Gastrocnemius medialis (tissue), 4 donors: ENCODE results near the gene UGDH. TPM values are rescaled to one million over a fixed set of nuclear protein-coding genes. Genes with fewer than 3 reads are reported as not detected.

Experiments
- ATAC-seq, 2 donors: fragments of 150-250 bp; one replicate each; pipeline ENCODE4 v1.9.1; 2016
- DNase-seq, 2 donors: peaks; one replicate each; pipeline ENCODE4 v3.0.0-alpha.2; 2019
- H3K27ac ChIP-seq, 4 donors: fragments of 200-600 bp; sonication (generic); 1 replicate in 1 of 4; 2 replicates in 3 of 4; pipeline ENCODE4 v1.5.1; 2016 to 2018; ENCODE audit warnings: mild to moderate bottlenecking in 2 of 4, moderate library complexity in 1 of 4
- H3K27me3 ChIP-seq, 3 donors: fragments of 200-600 bp; sonication (generic) in 2 of 3; 1 replicate in 1 of 3; 2 replicates in 2 of 3; pipeline versions ENCODE4 v1.5.1 to v1.6.0; 2016 to 2019; ENCODE audit warnings: mild to moderate bottlenecking in 1 of 3, moderate library complexity in 1 of 3
- H3K36me3 ChIP-seq, 2 donors: fragments of 200-600 bp; sonication (generic) in 1 of 2; one replicate each; pipeline ENCODE4 v1.5.1; 2017 to 2018
- H3K4me1 ChIP-seq, 2 donors: fragments of 200-600 bp; sonication (generic) in 1 of 2; one replicate each; pipeline ENCODE4 v1.5.1; 2016 to 2017; ENCODE audit warnings: mild to moderate bottlenecking in 2 of 2
- H3K4me3 ChIP-seq, 4 donors: fragments of 200-600 bp; sonication (generic) in 3 of 4; 1 replicate in 1 of 4; 2 replicates in 3 of 4; pipeline ENCODE4 v1.5.1; 2016 to 2019; ENCODE audit warnings: mild to moderate bottlenecking in 2 of 4
- H3K9me3 ChIP-seq, 3 donors: fragments of 200-600 bp; sonication (generic) in 2 of 3; 1 replicate in 1 of 3; 2 replicates in 2 of 3; pipeline ENCODE4 v1.5.1; 2016 to 2019
- POLR2A ChIP-seq, 2 donors: fragments of 450-650 bp; IDR thresholded peaks; one replicate each; pipeline ENCODE4 v1.6.1; 2017; ENCODE audit warnings: antibody characterized with exemption in 2 of 2, mild to moderate bottlenecking in 2 of 2, moderate library complexity in 2 of 2
- in situ Hi-C, 4 donors: fragments of 200-750 bp; cut with MboI; loops; one replicate each; pipeline versions ENCODE4 v1.15.0 to v1.8.0; 2017; ENCODE audit warnings: low sequenced_read_pairs in 4 of 4
- intact Hi-C: fragments of 100-400 bp; cut with DNase I; formaldehyde crosslinking; loops from one replicate; pipeline ENCODE4 v1.15.1; 2023; ENCODE audit warnings: low total_unique reads
- total RNA-seq, 4 donors: library from RNA; depleted of rRNA; stranded (reverse); fragments of >200 nt; gene quantifications; one replicate each; pipeline versions ENCODE4 v1.1.0 to v1.2.3, GENCODE V29; 2016
- TF ChIP-seq, protein P1 (sequence below), 5 experiments: fragments of 450-650 bp in 3 of 5; fragments of 200-600 bp in 2 of 5; sonication (generic) in 2 of 5; IDR thresholded peaks in 4 of 5; conservative IDR thresholded peaks in 1 of 5; 1 replicate in 4 of 5; 2 replicates in 1 of 5; pipeline ENCODE4 v1.5.1; 2016 to 2019; ENCODE audit warnings: antibody characterized with exemption in 5 of 5, mild to moderate bottlenecking in 3 of 5, moderate library complexity in 3 of 5

Gene UGDH
- total RNA-seq, 4 donors from 2014 or later, result 6.1 to 12.7 (median 8.8) TPM

DNA sequence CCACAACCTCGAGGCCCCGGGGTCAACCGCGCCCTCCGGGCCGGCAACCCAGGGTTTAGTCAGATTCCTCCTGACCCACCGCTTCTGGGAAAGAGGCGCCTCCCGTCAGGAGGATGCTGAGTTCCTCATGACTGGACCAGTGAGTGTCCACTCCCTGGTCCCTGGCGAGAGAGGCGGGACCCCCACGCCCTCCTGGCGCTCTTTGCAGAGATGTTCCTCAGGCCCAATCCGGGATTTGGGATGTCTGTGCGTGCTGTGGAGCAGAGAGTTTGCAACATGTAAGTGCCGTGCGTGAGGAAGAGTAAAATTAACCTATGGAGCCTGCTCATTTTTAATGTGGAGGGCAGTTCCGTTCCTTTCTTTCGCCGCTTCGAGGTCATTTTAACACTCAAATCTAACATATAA is 824 bp upstream of the UGDH start:
- in situ Hi-C loops, result loop anchor here in 1 of 4 donors (5.0 kb wide), 1 partner anchor 109 kb away; the partner anchor contains the start of gene SMIM14
- intact Hi-C loops, result loop anchor here (5.0 to 10.0 kb wide), 2 partner anchors 163 to 529 kb away; partner anchors contain the start of genes N4BP2 and RFC1

DNA sequence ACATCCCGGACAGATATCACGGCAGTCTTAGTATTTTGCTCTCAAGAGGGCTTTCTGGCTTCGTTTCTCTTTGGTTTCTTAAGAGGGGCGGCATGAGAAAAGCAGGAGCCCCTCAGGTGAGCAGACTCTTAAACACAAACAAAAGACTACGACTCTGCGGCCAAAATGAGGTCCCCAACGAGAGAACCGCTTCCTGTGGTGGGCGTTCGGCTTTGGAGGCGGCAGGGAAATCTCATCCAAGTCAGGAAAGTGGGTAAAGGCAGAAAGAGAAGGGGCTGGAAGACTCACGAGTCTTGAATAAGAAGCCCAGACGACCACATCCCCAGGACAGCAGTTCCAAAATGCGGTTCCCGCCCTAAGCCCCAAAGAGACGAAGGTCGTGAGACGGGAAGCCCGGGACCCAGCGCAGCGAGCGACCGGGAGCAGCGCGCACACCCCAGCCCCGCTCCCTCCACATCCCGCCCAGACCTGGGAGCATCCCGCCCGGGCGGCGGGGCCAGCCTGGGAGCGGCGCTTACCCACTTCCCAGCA is 409 bp downstream of the UGDH start:
- Histone ChIP-seq H3K9me3 (no peaks in the 10 kb centered on the region), H3K27me3 (no peaks in the 10 kb centered on the region), H3K4me3 (peak overlapping the region; percentile 84 to 95 (median 91)), H3K4me1 (peaks cover 24% of the 10 kb centered on the region in 2 donors), H3K36me3 (peaks cover 0 to 2% of the 10 kb centered on the region in 2 donors), H3K27ac (peak overlapping the region; percentile 91 to 98 (median 95))
- TF ChIP-seq, protein P1, sequence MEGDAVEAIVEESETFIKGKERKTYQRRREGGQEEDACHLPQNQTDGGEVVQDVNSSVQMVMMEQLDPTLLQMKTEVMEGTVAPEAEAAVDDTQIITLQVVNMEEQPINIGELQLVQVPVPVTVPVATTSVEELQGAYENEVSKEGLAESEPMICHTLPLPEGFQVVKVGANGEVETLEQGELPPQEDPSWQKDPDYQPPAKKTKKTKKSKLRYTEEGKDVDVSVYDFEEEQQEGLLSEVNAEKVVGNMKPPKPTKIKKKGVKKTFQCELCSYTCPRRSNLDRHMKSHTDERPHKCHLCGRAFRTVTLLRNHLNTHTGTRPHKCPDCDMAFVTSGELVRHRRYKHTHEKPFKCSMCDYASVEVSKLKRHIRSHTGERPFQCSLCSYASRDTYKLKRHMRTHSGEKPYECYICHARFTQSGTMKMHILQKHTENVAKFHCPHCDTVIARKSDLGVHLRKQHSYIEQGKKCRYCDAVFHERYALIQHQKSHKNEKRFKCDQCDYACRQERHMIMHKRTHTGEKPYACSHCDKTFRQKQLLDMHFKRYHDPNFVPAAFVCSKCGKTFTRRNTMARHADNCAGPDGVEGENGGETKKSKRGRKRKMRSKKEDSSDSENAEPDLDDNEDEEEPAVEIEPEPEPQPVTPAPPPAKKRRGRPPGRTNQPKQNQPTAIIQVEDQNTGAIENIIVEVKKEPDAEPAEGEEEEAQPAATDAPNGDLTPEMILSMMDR (IDR thresholded peaks at IDR 0.05 in 4 of 5, conservative IDR thresholded peaks at IDR 0.05 in 1 of 5), result no peak
- TF ChIP-seq POLR2A (IDR thresholded peaks at IDR 0.05), result no peak
- in situ Hi-C loops, result loop anchor here in 1 of 4 donors (5.0 kb wide), 1 partner anchor 110 kb away; the partner anchor contains the start of gene SMIM14
- DNase-seq, result no peak
- ATAC-seq, result no peak
- intact Hi-C loops, result loop anchor here (1.0 to 10.0 kb wide), 5 partner anchors 68 to 530 kb away; partner anchors contain the start of genes LIAS, N4BP2, PDS5A and RFC1

More for the DNA sequence above, 824 bp upstream of the UGDH start:
- no peaks in the 10 kb centered on the region for H3K27me3 ChIP-seq
- H3K36me3 ChIP-seq, result peaks cover 0 to 8% of the 10 kb centered on the region in 2 donors
- peak overlapping the region; percentile 91 to 98 (median 95) for H3K27ac ChIP-seq
- DNase-seq, result no peak
- TF ChIP-seq, protein P1 (IDR thresholded peaks at IDR 0.05 in 4 of 5, conservative IDR thresholded peaks at IDR 0.05 in 1 of 5), result peak in 1 of 5 experiments; percentile 10
- no peak for TF ChIP-seq POLR2A (IDR thresholded peaks at IDR 0.05)
- H3K9me3 ChIP-seq, result no peaks in the 10 kb centered on the region
- H3K4me1 ChIP-seq, result peaks cover 24% of the 10 kb centered on the region in 2 donors
- ATAC-seq, result peak; percentile 47 to 54
- H3K4me3 ChIP-seq, result peak overlapping the region; percentile 84 to 95 (median 91)

DNA sequence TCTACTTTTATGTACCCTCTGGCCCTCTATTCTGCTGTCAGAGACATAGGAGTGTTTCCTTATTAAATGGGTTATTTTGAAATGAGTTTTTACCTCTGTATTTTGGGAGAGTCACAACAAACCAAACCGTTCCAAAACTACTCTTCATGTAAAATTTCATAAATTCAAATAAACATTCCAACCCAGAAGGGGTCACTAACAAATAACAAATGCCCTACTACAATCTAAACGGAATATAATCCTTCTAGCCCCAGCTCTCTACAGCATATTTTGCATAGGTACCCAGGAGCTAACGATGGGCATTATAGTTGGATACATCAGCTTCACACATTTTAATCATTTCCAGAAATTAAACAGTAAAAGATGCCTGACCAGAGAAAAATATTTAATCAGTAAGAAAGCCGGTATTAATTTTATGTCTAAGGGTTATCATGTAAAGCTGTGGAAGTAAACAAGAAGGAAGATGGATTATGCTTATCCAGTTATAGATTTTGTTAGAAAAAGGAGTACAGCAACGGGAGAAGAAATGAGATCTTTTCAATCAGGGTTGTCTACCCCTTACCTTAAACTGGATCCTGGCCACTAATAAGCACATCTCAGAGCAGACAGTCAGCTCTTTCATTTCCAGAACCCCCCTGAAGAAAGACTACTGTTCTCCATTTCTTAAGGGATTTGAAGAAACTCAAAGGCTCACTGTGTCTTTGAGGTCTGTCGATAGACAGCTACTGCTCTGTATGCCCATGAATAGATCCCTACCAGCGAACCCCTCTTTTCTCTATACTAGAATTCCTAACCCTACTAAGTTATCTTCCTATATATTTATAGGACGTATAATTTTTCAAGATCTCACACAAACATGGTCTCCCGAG is 1.2 kb downstream of the UGDH start:
- intact Hi-C loops (loop anchor here (2.0 to 10.0 kb wide), 3 partner anchors 67 to 531 kb away; partner anchors contain the start of genes LIAS, N4BP2, RFC1 and RPL9), in situ Hi-C loops (loop anchor here in 1 of 4 donors (5.0 kb wide), 1 partner anchor 111 kb away; the partner anchor contains the start of gene SMIM14)
- Histone ChIP-seq H3K4me3 (peak overlapping the region; percentile 84 to 95 (median 91)), H3K4me1 (peaks cover 24% of the 10 kb centered on the region in 2 donors), H3K27me3 (no peaks in the 10 kb centered on the region), H3K9me3 (no peaks in the 10 kb centered on the region), H3K36me3 (no peaks in the 10 kb centered on the region), H3K27ac (peak overlapping the region; percentile 91 to 98 (median 95))
- ATAC-seq (no peak), DNase-seq (no peak)
- no peak for TF ChIP-seq POLR2A (IDR thresholded peaks at IDR 0.05)
- TF ChIP-seq, protein P1 (IDR thresholded peaks at IDR 0.05 in 4 of 5, conservative IDR thresholded peaks at IDR 0.05 in 1 of 5), result no peak

DNA sequence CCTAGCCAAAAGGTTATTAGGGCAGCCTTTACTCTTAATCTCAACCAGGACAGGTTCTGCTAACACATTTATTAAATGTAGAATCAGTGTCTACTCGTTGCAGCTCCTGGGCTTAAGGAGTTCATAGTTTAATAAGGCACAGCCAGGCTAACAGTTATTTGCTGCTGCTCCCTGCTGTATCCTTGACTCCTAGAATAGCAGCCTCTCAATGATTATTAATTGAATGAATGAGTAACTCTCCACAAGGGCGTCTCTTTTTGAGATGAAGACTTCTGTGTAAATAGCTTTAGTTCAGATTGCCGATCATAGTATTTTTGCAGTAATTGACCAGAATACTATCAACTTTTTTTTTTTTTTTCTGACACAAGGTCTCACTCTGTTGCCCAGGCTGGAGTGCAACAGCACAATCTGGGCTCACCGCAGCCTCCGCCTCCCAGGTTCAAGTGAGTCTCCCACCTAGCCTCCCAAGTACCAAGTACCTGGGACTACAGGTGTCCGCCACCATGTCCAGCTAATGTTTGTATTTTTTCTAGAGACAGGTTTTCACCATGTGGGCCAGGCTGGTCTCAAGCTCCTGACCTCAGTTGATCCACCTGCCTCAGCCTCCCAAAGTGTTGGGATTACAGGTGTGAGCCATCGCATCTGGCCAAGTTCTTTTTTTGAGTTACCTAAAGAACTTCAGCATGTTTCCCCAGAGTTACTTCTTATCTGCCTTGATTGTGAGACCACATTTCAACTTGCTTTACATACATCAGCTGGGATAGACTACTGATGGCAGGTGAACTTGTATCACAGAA is 2.9 kb downstream of the UGDH start:
- intact Hi-C loops, result loop anchor here (10.0 kb wide), 1 partner anchor 160 kb away; the partner anchor contains the start of gene RFC1
- no peak for ATAC-seq
- no peaks in the 10 kb centered on the region for H3K9me3 ChIP-seq
- no peak overlapping the region for H3K27ac ChIP-seq
- in situ Hi-C loops, result loop anchor here in 1 of 4 donors (5.0 kb wide), 1 partner anchor 113 kb away; the partner anchor contains the start of gene SMIM14
- H3K36me3 ChIP-seq, result no peaks in the 10 kb centered on the region
- H3K27me3 ChIP-seq, result no peaks in the 10 kb centered on the region
- TF ChIP-seq, protein P1 (IDR thresholded peaks at IDR 0.05 in 4 of 5, conservative IDR thresholded peaks at IDR 0.05 in 1 of 5), result no peak
- TF ChIP-seq POLR2A (IDR thresholded peaks at IDR 0.05), result no peak
- no peak overlapping the region for H3K4me3 ChIP-seq
- H3K4me1 ChIP-seq, result peaks cover 20 to 22% of the 10 kb centered on the region in 2 donors
- no peak for DNase-seq
